Measurements from ENCODE around the gene CARD8. TPM values are rescaled to one million over a fixed set of nuclear protein-coding genes. Genes with fewer than 3 reads are reported as not detected.

The CARD8 gene
- total and polyA plus RNA-seq, 2 experiments from 2014 or later: 16.6 to 17.1 TPM

DNA sequence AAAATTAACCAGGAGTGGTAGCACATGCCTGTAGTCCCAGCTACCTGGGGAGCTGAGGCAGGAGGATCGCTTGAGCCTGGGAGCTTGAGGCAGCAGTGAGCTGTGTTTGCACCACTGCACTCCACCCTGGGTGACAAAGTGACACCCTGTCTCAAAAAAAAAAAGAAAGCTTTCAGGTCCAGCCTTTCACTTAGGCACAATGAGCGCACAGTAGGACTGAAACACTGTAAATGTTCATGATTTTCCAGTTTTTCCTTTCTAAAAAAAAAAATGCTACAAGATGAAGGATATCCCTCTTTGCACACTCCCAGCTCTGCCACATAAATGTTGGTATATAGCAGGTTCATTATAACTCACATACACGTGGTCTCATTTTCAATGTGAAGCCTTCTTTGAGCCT lies 32.0 kb upstream of the CARD8 start:
- Histone ChIP-seq H3K36me3 (ENCODE audit: insufficient read depth) (peaks cover 41% of the 10 kb centered on the region), H3K79me2 (replicated peaks; ENCODE audit: insufficient read depth) (0 out of 2 replicates have a peak, but pooled peaks cover 5% of the 10 kb centered on the region), H4K20me1 (replicated peaks; ENCODE audit: insufficient read depth) (peaks cover 10% of the 10 kb centered on the region; the same call in 1 of the 2 replicates), H3F3A (replicated peaks; ENCODE audit: low read depth) (peaks cover 24% of the 10 kb centered on the region; the same call in 1 of the 2 replicates), H3K4me2 (no peak overlapping the region), H3K4me1 (ENCODE audit: insufficient read depth) (peaks cover 18% of the 10 kb centered on the region; the same call in 1 of the 2 replicates), H3K9me2 (ENCODE audit: insufficient read depth) (no peaks in the 10 kb centered on the region), H3K4me3 (no peak overlapping the region), H2AFZ (no peak overlapping the region), H3K27me3 (ENCODE audit: insufficient read depth) (no peaks in the 10 kb centered on the region), H3K27ac (ENCODE audit: low read depth) (no peak overlapping the region)
- no peak overlapping the region for H3K4me3 Mint-ChIP-seq
- peaks cover 7% of the 10 kb centered on the region for H3K9me3 Mint-ChIP-seq
- peaks cover 14% of the 10 kb centered on the region for H3K27me3 Mint-ChIP-seq (ENCODE audit: insufficient read depth, low read depth, poor library complexity)
- H3K4me1 Mint-ChIP-seq: peaks cover 16% of the 10 kb centered on the region; the same call in 2 of the 3 replicates
- no peak overlapping the region for H3K27ac Mint-ChIP-seq
- TF ChIP-seq EZH2phosphoT487 (IDR thresholded peaks at IDR 0.05; ENCODE audit: unreplicated experiment) (no peak), JUNB (IDR thresholded peaks at IDR 0.05; ENCODE audit: unreplicated experiment) (no peak), EZH2 (IDR thresholded peaks at IDR 0.05; ENCODE audit: low read depth, unreplicated experiment) (no peak), ZNF114 (CRISPR knock-in tag; IDR thresholded peaks at IDR 0.05) (no peak), POLR2AphosphoS5 (IDR thresholded peaks at IDR 0.05; ENCODE audit: low read depth) (no peak), NANOG (IDR thresholded peaks at IDR 0.05; ENCODE audit: borderline replicate concordance) (no peak), ZNF331 (CRISPR knock-in tag; IDR thresholded peaks at IDR 0.05; ENCODE audit: low read depth) (no peak), CREB1 (CRISPR knock-in tag; IDR thresholded peaks at IDR 0.05; ENCODE audit: low read depth) (no peak), STAT1 (IDR thresholded peaks at IDR 0.05; ENCODE audit: unreplicated experiment) (no peak)
- TF ChIP-seq, protein P1, sequence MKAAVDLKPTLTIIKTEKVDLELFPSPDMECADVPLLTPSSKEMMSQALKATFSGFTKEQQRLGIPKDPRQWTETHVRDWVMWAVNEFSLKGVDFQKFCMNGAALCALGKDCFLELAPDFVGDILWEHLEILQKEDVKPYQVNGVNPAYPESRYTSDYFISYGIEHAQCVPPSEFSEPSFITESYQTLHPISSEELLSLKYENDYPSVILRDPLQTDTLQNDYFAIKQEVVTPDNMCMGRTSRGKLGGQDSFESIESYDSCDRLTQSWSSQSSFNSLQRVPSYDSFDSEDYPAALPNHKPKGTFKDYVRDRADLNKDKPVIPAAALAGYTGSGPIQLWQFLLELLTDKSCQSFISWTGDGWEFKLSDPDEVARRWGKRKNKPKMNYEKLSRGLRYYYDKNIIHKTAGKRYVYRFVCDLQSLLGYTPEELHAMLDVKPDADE (IDR thresholded peaks at IDR 0.05): no peak
- TF ChIP-seq, protein P2, sequence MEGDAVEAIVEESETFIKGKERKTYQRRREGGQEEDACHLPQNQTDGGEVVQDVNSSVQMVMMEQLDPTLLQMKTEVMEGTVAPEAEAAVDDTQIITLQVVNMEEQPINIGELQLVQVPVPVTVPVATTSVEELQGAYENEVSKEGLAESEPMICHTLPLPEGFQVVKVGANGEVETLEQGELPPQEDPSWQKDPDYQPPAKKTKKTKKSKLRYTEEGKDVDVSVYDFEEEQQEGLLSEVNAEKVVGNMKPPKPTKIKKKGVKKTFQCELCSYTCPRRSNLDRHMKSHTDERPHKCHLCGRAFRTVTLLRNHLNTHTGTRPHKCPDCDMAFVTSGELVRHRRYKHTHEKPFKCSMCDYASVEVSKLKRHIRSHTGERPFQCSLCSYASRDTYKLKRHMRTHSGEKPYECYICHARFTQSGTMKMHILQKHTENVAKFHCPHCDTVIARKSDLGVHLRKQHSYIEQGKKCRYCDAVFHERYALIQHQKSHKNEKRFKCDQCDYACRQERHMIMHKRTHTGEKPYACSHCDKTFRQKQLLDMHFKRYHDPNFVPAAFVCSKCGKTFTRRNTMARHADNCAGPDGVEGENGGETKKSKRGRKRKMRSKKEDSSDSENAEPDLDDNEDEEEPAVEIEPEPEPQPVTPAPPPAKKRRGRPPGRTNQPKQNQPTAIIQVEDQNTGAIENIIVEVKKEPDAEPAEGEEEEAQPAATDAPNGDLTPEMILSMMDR (conservative IDR thresholded peaks at IDR 0.05; ENCODE audit: low read depth in 2 of 2): no peak
- TF ChIP-seq, protein P3, sequence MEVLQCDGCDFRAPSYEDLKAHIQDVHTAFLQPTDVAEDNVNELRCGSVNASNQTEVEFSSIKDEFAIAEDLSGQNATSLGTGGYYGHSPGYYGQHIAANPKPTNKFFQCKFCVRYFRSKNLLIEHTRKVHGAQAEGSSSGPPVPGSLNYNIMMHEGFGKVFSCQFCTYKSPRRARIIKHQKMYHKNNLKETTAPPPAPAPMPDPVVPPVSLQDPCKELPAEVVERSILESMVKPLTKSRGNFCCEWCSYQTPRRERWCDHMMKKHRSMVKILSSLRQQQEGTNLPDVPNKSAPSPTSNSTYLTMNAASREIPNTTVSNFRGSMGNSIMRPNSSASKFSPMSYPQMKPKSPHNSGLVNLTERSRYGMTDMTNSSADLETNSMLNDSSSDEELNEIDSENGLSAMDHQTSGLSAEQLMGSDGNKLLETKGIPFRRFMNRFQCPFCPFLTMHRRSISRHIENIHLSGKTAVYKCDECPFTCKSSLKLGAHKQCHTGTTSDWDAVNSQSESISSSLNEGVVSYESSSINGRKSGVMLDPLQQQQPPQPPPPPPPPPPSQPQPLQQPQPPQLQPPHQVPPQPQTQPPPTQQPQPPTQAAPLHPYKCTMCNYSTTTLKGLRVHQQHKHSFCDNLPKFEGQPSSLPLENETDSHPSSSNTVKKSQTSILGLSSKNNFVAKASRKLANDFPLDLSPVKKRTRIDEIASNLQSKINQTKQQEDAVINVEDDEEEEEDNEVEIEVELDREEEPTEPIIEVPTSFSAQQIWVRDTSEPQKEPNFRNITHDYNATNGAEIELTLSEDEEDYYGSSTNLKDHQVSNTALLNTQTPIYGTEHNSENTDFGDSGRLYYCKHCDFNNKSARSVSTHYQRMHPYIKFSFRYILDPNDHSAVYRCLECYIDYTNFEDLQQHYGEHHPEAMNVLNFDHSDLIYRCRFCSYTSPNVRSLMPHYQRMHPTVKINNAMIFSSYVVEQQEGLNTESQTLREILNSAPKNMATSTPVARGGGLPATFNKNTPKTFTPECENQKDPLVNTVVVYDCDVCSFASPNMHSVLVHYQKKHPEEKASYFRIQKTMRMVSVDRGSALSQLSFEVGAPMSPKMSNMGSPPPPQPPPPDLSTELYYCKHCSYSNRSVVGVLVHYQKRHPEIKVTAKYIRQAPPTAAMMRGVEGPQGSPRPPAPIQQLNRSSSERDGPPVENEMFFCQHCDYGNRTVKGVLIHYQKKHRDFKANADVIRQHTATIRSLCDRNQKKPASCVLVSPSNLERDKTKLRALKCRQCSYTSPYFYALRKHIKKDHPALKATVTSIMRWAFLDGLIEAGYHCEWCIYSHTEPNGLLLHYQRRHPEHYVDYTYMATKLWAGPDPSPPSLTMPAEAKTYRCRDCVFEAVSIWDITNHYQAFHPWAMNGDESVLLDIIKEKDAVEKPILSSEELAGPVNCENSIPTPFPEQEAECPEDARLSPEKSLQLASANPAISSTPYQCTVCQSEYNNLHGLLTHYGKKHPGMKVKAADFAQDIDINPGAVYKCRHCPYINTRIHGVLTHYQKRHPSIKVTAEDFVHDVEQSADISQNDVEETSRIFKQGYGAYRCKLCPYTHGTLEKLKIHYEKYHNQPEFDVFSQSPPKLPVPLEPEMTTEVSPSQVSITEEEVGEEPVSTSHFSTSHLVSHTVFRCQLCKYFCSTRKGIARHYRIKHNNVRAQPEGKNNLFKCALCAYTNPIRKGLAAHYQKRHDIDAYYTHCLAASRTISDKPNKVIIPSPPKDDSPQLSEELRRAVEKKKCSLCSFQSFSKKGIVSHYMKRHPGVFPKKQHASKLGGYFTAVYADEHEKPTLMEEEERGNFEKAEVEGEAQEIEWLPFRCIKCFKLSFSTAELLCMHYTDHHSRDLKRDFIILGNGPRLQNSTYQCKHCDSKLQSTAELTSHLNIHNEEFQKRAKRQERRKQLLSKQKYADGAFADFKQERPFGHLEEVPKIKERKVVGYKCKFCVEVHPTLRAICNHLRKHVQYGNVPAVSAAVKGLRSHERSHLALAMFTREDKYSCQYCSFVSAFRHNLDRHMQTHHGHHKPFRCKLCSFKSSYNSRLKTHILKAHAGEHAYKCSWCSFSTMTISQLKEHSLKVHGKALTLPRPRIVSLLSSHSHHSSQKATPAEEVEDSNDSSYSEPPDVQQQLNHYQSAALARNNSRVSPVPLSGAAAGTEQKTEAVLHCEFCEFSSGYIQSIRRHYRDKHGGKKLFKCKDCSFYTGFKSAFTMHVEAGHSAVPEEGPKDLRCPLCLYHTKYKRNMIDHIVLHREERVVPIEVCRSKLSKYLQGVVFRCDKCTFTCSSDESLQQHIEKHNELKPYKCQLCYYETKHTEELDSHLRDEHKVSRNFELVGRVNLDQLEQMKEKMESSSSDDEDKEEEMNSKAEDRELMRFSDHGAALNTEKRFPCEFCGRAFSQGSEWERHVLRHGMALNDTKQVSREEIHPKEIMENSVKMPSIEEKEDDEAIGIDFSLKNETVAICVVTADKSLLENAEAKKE (CRISPR knock-in tag; IDR thresholded peaks at IDR 0.05): no peak
- TF ChIP-seq, protein P4, sequence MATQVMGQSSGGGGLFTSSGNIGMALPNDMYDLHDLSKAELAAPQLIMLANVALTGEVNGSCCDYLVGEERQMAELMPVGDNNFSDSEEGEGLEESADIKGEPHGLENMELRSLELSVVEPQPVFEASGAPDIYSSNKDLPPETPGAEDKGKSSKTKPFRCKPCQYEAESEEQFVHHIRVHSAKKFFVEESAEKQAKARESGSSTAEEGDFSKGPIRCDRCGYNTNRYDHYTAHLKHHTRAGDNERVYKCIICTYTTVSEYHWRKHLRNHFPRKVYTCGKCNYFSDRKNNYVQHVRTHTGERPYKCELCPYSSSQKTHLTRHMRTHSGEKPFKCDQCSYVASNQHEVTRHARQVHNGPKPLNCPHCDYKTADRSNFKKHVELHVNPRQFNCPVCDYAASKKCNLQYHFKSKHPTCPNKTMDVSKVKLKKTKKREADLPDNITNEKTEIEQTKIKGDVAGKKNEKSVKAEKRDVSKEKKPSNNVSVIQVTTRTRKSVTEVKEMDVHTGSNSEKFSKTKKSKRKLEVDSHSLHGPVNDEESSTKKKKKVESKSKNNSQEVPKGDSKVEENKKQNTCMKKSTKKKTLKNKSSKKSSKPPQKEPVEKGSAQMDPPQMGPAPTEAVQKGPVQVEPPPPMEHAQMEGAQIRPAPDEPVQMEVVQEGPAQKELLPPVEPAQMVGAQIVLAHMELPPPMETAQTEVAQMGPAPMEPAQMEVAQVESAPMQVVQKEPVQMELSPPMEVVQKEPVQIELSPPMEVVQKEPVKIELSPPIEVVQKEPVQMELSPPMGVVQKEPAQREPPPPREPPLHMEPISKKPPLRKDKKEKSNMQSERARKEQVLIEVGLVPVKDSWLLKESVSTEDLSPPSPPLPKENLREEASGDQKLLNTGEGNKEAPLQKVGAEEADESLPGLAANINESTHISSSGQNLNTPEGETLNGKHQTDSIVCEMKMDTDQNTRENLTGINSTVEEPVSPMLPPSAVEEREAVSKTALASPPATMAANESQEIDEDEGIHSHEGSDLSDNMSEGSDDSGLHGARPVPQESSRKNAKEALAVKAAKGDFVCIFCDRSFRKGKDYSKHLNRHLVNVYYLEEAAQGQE (IDR thresholded peaks at IDR 0.05; ENCODE audit: unreplicated experiment): no peak
- ATAC-seq (no peak), DNase-seq (ENCODE audit: low spot score) (no peak)
- H3K36me3 Mint-ChIP-seq (ENCODE audit: low read depth): peaks cover 60% of the 10 kb centered on the region

Data from GM23338 (cell line).